Bronchial epithelial cell (primary cell): ENCODE measurements around the gene NHLH1. TPM values are rescaled to one million over a fixed set of nuclear protein-coding genes. Genes with fewer than 3 reads are reported as not detected.

ENCODE experiments used
- DNase-seq: peaks from one replicate; pipeline ENCODE4 v3.0.0-alpha.2; 2010; ENCODE audit warnings: low read depth
- FAIRE-seq: peaks from 2 replicates; lab custom pipeline; 2011; peaks lifted over from hg19 to GRCh38; lab: Jason Lieb, UNC
- H3K27me3 ChIP-seq: 2 replicates; pipeline ENCODE4 v1.5.1; 2011; ENCODE audit warnings: low read length; ENCODE audit not compliant: control insufficient read depth, insufficient read depth
- H3K36me3 ChIP-seq: 2 replicates; pipeline ENCODE4 v1.5.1; 2011; ENCODE audit warnings: low read length; ENCODE audit not compliant: control insufficient read depth, insufficient read depth
- H3K4me3 ChIP-seq: 2 replicates; pipeline ENCODE4 v1.5.1; 2011; ENCODE audit warnings: mild to moderate bottlenecking, low read depth, low read length, control low read depth
- total RNA-seq: library from RNA; depleted of rRNA; stranded (reverse); fragments of >200 nt; gene quantifications from 2 replicates; pipeline ENCODE4 v1.2.1, GENCODE V29; 2014
- TF ChIP-seq, protein P1 (sequence below): IDR thresholded peaks from 2 replicates; pipeline ENCODE4 v1.5.1; 2011; ENCODE audit warnings: mild to moderate bottlenecking, moderate library complexity, low read length, control low read depth, inconsistent platforms; ENCODE audit not compliant: insufficient read depth, severe bottlenecking

The NHLH1 gene
- total RNA-seq, 1 donor from 2014 or later: not detected

DNA sequence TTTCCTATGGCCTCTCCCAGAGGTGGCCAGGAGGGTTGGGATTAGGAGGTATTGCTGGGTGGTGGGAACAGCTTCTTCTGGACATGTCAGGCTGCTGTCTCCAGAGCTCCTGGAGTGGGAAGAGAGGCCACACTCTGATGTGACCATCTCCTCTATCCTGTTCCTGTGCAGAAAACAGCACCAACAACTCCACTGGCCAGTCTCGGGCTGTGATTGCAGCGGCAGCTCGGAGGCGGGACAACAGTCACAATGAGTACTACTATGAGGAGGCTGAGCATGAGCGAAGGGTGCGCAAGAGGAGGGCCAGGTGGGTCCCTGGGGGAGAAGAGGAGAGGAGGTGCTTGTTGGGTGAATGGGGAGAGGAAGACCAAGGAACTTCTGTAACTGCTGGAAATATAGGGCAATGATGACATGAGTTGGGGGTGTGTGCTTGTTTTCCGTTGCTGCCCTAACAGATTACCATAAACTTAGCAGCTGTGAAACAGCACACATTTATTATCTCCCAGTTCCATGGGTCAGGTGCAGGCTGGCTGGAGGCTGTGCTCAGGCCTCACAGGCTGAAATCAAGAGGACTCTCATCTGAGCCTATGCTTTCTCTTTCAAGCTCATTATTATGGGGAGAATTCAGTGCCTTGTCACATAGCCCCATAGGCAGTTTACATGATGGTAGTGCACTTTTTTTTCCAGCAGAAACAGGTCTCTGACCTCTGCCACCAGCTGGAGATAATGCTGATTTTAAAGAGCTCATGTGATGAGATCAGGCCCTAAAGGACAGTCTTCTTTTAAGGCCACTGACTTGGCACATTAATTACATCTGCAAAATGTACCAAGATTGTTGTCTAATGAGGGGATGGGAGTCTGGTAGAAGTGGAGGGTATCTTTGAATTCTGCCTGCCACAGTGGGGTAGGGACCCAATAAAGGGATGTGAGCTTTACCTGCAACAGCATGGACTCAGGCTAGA lies 54.3 kb downstream of the NHLH1 start:
- no peak for DNase-seq
- Histone ChIP-seq H3K4me3 (no peak overlapping the region), H3K27me3 (no peaks in the 10 kb centered on the region), H3K36me3 (peaks cover 16% of the 10 kb centered on the region)
- FAIRE-seq: no peak
- TF ChIP-seq, protein P1, sequence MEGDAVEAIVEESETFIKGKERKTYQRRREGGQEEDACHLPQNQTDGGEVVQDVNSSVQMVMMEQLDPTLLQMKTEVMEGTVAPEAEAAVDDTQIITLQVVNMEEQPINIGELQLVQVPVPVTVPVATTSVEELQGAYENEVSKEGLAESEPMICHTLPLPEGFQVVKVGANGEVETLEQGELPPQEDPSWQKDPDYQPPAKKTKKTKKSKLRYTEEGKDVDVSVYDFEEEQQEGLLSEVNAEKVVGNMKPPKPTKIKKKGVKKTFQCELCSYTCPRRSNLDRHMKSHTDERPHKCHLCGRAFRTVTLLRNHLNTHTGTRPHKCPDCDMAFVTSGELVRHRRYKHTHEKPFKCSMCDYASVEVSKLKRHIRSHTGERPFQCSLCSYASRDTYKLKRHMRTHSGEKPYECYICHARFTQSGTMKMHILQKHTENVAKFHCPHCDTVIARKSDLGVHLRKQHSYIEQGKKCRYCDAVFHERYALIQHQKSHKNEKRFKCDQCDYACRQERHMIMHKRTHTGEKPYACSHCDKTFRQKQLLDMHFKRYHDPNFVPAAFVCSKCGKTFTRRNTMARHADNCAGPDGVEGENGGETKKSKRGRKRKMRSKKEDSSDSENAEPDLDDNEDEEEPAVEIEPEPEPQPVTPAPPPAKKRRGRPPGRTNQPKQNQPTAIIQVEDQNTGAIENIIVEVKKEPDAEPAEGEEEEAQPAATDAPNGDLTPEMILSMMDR: no peak

DNA sequence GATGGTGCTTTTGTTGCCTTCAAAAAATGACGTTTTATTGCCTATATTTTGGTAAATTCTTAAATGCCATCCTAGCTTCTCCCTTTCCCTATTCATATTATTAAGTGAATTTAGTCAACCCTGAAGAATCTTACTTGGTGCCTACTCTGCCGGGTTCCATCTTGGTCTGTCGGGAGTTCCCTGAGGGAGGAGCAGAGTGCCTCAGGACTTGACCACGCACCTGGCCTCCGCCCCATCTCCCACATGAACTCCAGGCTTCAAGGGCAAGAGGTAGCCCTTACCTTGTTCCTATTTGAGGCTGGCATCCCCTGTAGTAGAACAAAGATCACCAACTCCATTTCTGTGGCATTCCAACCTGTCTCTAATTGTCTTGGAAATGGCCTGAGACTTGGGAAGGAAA lies 55.0 kb downstream of the NHLH1 start:
- peaks cover 16% of the 10 kb centered on the region for H3K36me3 ChIP-seq
- DNase-seq (no peak), FAIRE-seq (no peak)
- H3K4me3 ChIP-seq: no peak overlapping the region
- TF ChIP-seq, protein P1: no peak
- H3K27me3 ChIP-seq: no peaks in the 10 kb centered on the region

Other genes with a start within 250 kb of the NHLH1 start
- not detected in 2 replicates for gene ATP1A4, start 215.5 kb upstream of the NHLH1 start, total RNA-seq
- not detected in 2 replicates for gene CASQ1, start 176.5 kb upstream of the NHLH1 start, total RNA-seq
- gene PEA15, start 161.7 kb upstream of the NHLH1 start, total RNA-seq: 38.3 and 44.5 TPM in 2 replicates
- 57.4 and 76.0 TPM in 2 replicates for gene DCAF8, start 104.5 kb upstream of the NHLH1 start, total RNA-seq
- gene PEX19, start 81.9 kb upstream of the NHLH1 start, total RNA-seq: 32.4 and 41.0 TPM in 2 replicates
- 134 and 136 TPM in 2 replicates for gene COPA, start 23.8 kb upstream of the NHLH1 start, total RNA-seq
- gene NCSTN, start 23.7 kb upstream of the NHLH1 start, total RNA-seq: 27.9 and 36.7 TPM in 2 replicates
- gene VANGL2, start 33.5 kb downstream of the NHLH1 start, total RNA-seq: 1.6 and 2.3 TPM in 2 replicates
- gene SLAMF6, start 156.2 kb downstream of the NHLH1 start, total RNA-seq: not detected in 2 replicates
- not detected in 2 replicates for gene CD84, start 212.4 kb downstream of the NHLH1 start, total RNA-seq